IMR-90 (cell line): Measurements from ENCODE around the gene CPA4.

Experiments
- CHD1 ChIP-seq: IDR thresholded peaks from 2 replicates; pipeline ENCODE4 v1.6.1; 2012; ENCODE audit warnings: low read depth, low read length, improper control_type of control experiment
- MAZ ChIP-seq: IDR thresholded peaks from 2 replicates; pipeline ENCODE4 v1.6.1; 2012; ENCODE audit warnings: low read depth, mild to moderate bottlenecking, low read length, improper control_type of control experiment, moderate library complexity, borderline replicate concordance
- RAD21 ChIP-seq: IDR thresholded peaks from 2 replicates; pipeline ENCODE4 v1.6.1; 2012; ENCODE audit warnings: low read length, improper control_type of control experiment
- RCOR1 ChIP-seq: IDR thresholded peaks from 2 replicates; pipeline ENCODE4 v1.6.1; 2012; ENCODE audit warnings: mild to moderate bottlenecking, low read length, improper control_type of control experiment; ENCODE audit not compliant: insufficient replicate concordance
- TF ChIP-seq, protein P1 (sequence below): conservative IDR thresholded peaks from 2 replicates; pipeline ENCODE4 v1.5.1; 2012; ENCODE audit warnings: mild to moderate bottlenecking, low read depth, low read length, improper control_type of control experiment
- TF ChIP-seq, protein P2 (sequence below): fragments of 150-350 bp; IDR thresholded peaks from 2 replicates; pipeline ENCODE4 v1.6.1; 2017; ENCODE audit warnings: mild to moderate bottlenecking, antibody characterized with exemption, low read length, low read depth

DNA sequence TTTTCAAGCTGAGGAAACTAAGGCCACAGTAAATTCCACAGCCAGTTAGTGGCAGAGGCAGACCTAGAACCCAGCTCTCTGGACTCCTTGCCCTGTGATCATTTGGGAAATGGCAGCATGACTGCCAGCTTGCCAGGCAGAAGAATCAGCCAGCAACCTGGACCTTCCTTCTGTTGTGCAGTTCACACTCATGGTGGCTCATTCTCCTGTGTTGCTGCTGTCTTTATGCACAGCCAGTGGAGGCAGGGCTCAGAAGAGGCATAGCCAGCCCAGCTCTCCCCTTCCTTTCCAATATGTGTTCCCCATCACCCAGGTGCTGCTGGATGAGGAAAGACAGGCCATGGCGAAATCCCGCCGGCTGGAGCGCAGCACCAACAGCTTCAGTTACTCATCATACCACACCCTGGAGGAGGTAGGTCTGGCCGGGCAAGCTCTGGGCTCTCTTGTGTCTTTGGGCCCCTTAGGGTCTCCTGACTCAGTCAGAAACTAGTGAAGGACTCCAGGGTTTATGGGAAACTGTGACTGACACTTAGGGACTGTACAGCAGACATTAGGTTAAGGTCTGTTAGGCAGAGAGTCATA is 66.4 kb downstream of the CPA4 start:
- TF ChIP-seq, protein P1, sequence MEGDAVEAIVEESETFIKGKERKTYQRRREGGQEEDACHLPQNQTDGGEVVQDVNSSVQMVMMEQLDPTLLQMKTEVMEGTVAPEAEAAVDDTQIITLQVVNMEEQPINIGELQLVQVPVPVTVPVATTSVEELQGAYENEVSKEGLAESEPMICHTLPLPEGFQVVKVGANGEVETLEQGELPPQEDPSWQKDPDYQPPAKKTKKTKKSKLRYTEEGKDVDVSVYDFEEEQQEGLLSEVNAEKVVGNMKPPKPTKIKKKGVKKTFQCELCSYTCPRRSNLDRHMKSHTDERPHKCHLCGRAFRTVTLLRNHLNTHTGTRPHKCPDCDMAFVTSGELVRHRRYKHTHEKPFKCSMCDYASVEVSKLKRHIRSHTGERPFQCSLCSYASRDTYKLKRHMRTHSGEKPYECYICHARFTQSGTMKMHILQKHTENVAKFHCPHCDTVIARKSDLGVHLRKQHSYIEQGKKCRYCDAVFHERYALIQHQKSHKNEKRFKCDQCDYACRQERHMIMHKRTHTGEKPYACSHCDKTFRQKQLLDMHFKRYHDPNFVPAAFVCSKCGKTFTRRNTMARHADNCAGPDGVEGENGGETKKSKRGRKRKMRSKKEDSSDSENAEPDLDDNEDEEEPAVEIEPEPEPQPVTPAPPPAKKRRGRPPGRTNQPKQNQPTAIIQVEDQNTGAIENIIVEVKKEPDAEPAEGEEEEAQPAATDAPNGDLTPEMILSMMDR = no peak
- no peak for TF ChIP-seq RCOR1
- no peak for TF ChIP-seq MAZ
- TF ChIP-seq, protein P2, sequence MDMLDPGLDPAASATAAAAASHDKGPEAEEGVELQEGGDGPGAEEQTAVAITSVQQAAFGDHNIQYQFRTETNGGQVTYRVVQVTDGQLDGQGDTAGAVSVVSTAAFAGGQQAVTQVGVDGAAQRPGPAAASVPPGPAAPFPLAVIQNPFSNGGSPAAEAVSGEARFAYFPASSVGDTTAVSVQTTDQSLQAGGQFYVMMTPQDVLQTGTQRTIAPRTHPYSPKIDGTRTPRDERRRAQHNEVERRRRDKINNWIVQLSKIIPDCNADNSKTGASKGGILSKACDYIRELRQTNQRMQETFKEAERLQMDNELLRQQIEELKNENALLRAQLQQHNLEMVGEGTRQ = no peak
- TF ChIP-seq RAD21 = no peak
- TF ChIP-seq CHD1 = no peak
